ENCODE results near the gene LRRC71. TPM values are rescaled to one million over a fixed set of nuclear protein-coding genes. Genes with fewer than 3 reads are reported as not detected.
A peak's percentile ranks its signal among the peaks of the same experiment; 100 is the strongest.

Gene LRRC71
- total RNA-seq, 1 donor: 0.36 TPM

GRCh38 chr1:156931211-156931952 is 10.9 kb downstream of the LRRC71 start:
- H3K4me2 ChIP-seq (ENCODE audit: insufficient read depth, low read length): peak overlapping the region; percentile 37
- no peak for TF ChIP-seq CTCF (IDR thresholded peaks at IDR 0.05; ENCODE audit: extremely low read depth, low read depth, low read length)
- DNase-seq (ENCODE audit: insufficient read length, low spot score, missing footprints): peak; percentile 76

GRCh38 chr1:156931974-156932710 is 11.7 kb downstream of the LRRC71 start:
- DNase-seq (ENCODE audit: insufficient read length, low spot score, missing footprints): peak; percentile 87
- Histone ChIP-seq H4K20me1 (ENCODE audit: insufficient read depth, low read length) (no peaks in the 10 kb centered on the region), H3K9me3 (ENCODE audit: low read depth, low read length) (no peaks in the 10 kb centered on the region), H2AFZ (ENCODE audit: low read length) (no peak overlapping the region), H3K4me3 (ENCODE audit: insufficient read depth, low read length) (peak overlapping the region; percentile 39), H3K36me3 (ENCODE audit: insufficient read depth, low read length) (peaks cover 20% of the 10 kb centered on the region), H3K27ac (ENCODE audit: low read depth, low read length) (no peak overlapping the region), H3K27me3 (ENCODE audit: insufficient read depth, low read length) (peaks cover 7% of the 10 kb centered on the region), H3K79me2 (ENCODE audit: insufficient read depth, low read length) (no peaks in the 10 kb centered on the region), H3K4me2 (ENCODE audit: insufficient read depth, low read length) (peak overlapping the region; percentile 37), H3K4me1 (ENCODE audit: insufficient read depth, low read length) (peaks cover 3% of the 10 kb centered on the region)
- TF ChIP-seq CTCF (IDR thresholded peaks at IDR 0.05; ENCODE audit: extremely low read depth, low read depth, low read length): no peak

More at GRCh38 chr1:156931211-156931952, 10.9 kb downstream of the LRRC71 start:
- Histone ChIP-seq H4K20me1 (ENCODE audit: insufficient read depth, low read length) (no peaks in the 10 kb centered on the region), H3K36me3 (ENCODE audit: insufficient read depth, low read length) (peaks cover 13% of the 10 kb centered on the region), H3K27me3 (ENCODE audit: insufficient read depth, low read length) (peaks cover 7% of the 10 kb centered on the region), H3K4me1 (ENCODE audit: insufficient read depth, low read length) (peaks cover 4% of the 10 kb centered on the region), H3K9me3 (ENCODE audit: low read depth, low read length) (no peaks in the 10 kb centered on the region), H3K4me3 (ENCODE audit: insufficient read depth, low read length) (peak overlapping the region; percentile 39), H3K79me2 (ENCODE audit: insufficient read depth, low read length) (no peaks in the 10 kb centered on the region), H2AFZ (ENCODE audit: low read length) (no peak overlapping the region), H3K27ac (ENCODE audit: low read depth, low read length) (no peak overlapping the region)

- H3K4me2 ChIP-seq (ENCODE audit: insufficient read depth, low read length): no peak overlapping the region
- TF ChIP-seq CTCF (IDR thresholded peaks at IDR 0.05; ENCODE audit: extremely low read depth, low read depth, low read length): no peak
- DNase-seq (ENCODE audit: insufficient read length, low spot score, missing footprints): no peak
These were observed 12.7 kb downstream of the LRRC71 start for GRCh38 chr1:156933136-156933535.

GRCh38 chr1:156935505-156936128 is 15.2 kb downstream of the LRRC71 start:
- Histone ChIP-seq H4K20me1 (ENCODE audit: insufficient read depth, low read length) (no peaks in the 10 kb centered on the region), H3K4me1 (ENCODE audit: insufficient read depth, low read length) (no peaks in the 10 kb centered on the region), H3K4me2 (ENCODE audit: insufficient read depth, low read length) (no peak overlapping the region), H2AFZ (ENCODE audit: low read length) (no peak overlapping the region), H3K36me3 (ENCODE audit: insufficient read depth, low read length) (peaks cover 42% of the 10 kb centered on the region), H3K4me3 (ENCODE audit: insufficient read depth, low read length) (no peak overlapping the region), H3K79me2 (ENCODE audit: insufficient read depth, low read length) (no peaks in the 10 kb centered on the region), H3K9me3 (ENCODE audit: low read depth, low read length) (no peaks in the 10 kb centered on the region), H3K27me3 (ENCODE audit: insufficient read depth, low read length) (no peaks in the 10 kb centered on the region), H3K27ac (ENCODE audit: low read depth, low read length) (no peak overlapping the region)
- no peak for DNase-seq (ENCODE audit: insufficient read length, low spot score, missing footprints)
- no peak for TF ChIP-seq CTCF (IDR thresholded peaks at IDR 0.05; ENCODE audit: extremely low read depth, low read depth, low read length)

More at GRCh38 chr1:156933136-156933535, 12.7 kb downstream of the LRRC71 start:
- Histone ChIP-seq H3K9me3 (ENCODE audit: low read depth, low read length) (no peaks in the 10 kb centered on the region), H3K36me3 (ENCODE audit: insufficient read depth, low read length) (peaks cover 22% of the 10 kb centered on the region), H2AFZ (ENCODE audit: low read length) (no peak overlapping the region), H3K27ac (ENCODE audit: low read depth, low read length) (no peak overlapping the region), H4K20me1 (ENCODE audit: insufficient read depth, low read length) (no peaks in the 10 kb centered on the region), H3K79me2 (ENCODE audit: insufficient read depth, low read length) (no peaks in the 10 kb centered on the region), H3K4me1 (ENCODE audit: insufficient read depth, low read length) (no peaks in the 10 kb centered on the region), H3K4me3 (ENCODE audit: insufficient read depth, low read length) (no peak overlapping the region), H3K27me3 (ENCODE audit: insufficient read depth, low read length) (peaks cover 5% of the 10 kb centered on the region)

Measured in osteoblast (primary cell).